ENCODE data around the gene GPR27. TPM values are rescaled to one million over a fixed set of nuclear protein-coding genes. Genes with fewer than 3 reads are reported as not detected.

GPR27 gene
- total and polyA plus RNA-seq, 2 of the 8 experiments (the other 6 are each of a cell fraction or from before 2014, with no cell fraction given) = 11.3 to 12.5 TPM

- TF ChIP-seq CHD7 (IDR thresholded peaks at IDR 0.05; ENCODE audit: insufficient replicate concordance, low read length) = no peak
- TF ChIP-seq SAP30 (IDR thresholded peaks at IDR 0.05; ENCODE audit: insufficient read depth, insufficient replicate concordance, low read length) = no peak
- no peak for TF ChIP-seq SP1 (IDR thresholded peaks at IDR 0.05; ENCODE audit: low read depth, low read length)
- TF ChIP-seq GTF2F1 (IDR thresholded peaks at IDR 0.05; ENCODE audit: borderline replicate concordance, low read depth, low read length) = no peak
- no peak for TF ChIP-seq MAFK (IDR thresholded peaks at IDR 0.05; ENCODE audit: low read depth, low read length)
Observed at GRCh38 chr3:71758091-71758490, 4.4 kb downstream of the GPR27 start (continued).

Data from H1 (cell line).